ACHN (cell line): ENCODE measurements around the gene UNC50.

Experiments used
- DNase-seq: peaks from one replicate; pipeline ENCODE4 v3.0.0-alpha.2; 2015
- in situ Hi-C: cut with HindIII; loops from 2 replicates; pipeline ENCODE4 v1.10.0; 2017; ENCODE audit warnings: low sequenced_read_pairs, low pct_ligation_motif_present, low pct_unique_long_range_greater_than_20kb

The UNC50 gene

GRCh38 chr2:98608116-98608961, at the start of gene UNC50, which contains the start of gene COA5:
UNC50 (plus strand) TSS chr2:98608589; CDS start chr2:98609760, 1,171 bp downstream.
COA5 (minus strand) TSS chr2:98608512; CDS start chr2:98608405, 107 bp downstream.
- DNase-seq: peak; percentile 92
- in situ Hi-C loops: no loop called here

- no peak for DNase-seq
- in situ Hi-C loops: no loop called here
These were observed 49.4 kb upstream of the UNC50 start for GRCh38 chr2:98558852-98559530.

- no peak for DNase-seq
- in situ Hi-C loops: no loop called here
These were observed 48.8 kb upstream of the UNC50 start for GRCh38 chr2:98559581-98559980.

- in situ Hi-C loops: no loop called here
- DNase-seq: peak; percentile 93
These were observed 48.1 kb upstream of the UNC50 start for GRCh38 chr2:98560256-98560771.

- DNase-seq: no peak
- in situ Hi-C loops: no loop called here
These were observed 47.4 kb upstream of the UNC50 start for GRCh38 chr2:98561018-98561417.

- in situ Hi-C loops: no loop called here
- DNase-seq: no peak
These were observed 46.3 kb upstream of the UNC50 start for GRCh38 chr2:98561902-98562695.

GRCh38 chr2:98563394-98563793, 45.0 kb upstream of the UNC50 start:
- in situ Hi-C loops: no loop called here
- no peak for DNase-seq

- DNase-seq: no peak
- in situ Hi-C loops: no loop called here
These were observed 43.8 kb upstream of the UNC50 start for GRCh38 chr2:98564541-98565132.

- no peak for DNase-seq
- in situ Hi-C loops: no loop called here
These were observed 43.0 kb upstream of the UNC50 start for GRCh38 chr2:98565286-98565860.

- in situ Hi-C loops: no loop called here
- no peak for DNase-seq
These were observed 42.4 kb upstream of the UNC50 start for GRCh38 chr2:98565941-98566340.

GRCh38 chr2:98568161-98568956, 40.0 kb upstream of the UNC50 start:
- in situ Hi-C loops: no loop called here
- DNase-seq: no peak

- DNase-seq: peak; percentile 37
- in situ Hi-C loops: no loop called here
These were observed 39.1 kb upstream of the UNC50 start for GRCh38 chr2:98569197-98569793.

GRCh38 chr2:98569915-98570314, 38.5 kb upstream of the UNC50 start:
- no peak for DNase-seq
- in situ Hi-C loops: no loop called here

- in situ Hi-C loops: no loop called here
These were observed 38.0 kb upstream of the UNC50 start for GRCh38 chr2:98570356-98570755.

GRCh38 chr2:98571121-98571701, 37.2 kb upstream of the UNC50 start:
- in situ Hi-C loops: no loop called here
- DNase-seq: no peak

More at GRCh38 chr2:98570356-98570755, 38.0 kb upstream of the UNC50 start:
- DNase-seq: no peak

GRCh38 chr2:98571796-98572195, 36.6 kb upstream of the UNC50 start:
- in situ Hi-C loops: no loop called here
- no peak for DNase-seq

GRCh38 chr2:98572211-98572610, 36.2 kb upstream of the UNC50 start:
- DNase-seq: no peak
- in situ Hi-C loops: no loop called here
